Activated CD8-positive, alpha-beta T cell treated with anti-CD3 and anti-CD28 coated beads for 36 hours (primary cell): ENCODE measurements around the gene DEGS2. TPM values are rescaled to one million over a fixed set of nuclear protein-coding genes. Genes with fewer than 3 reads are reported as not detected.

ENCODE experiments used
- ATAC-seq: fragments of 200-7000 bp; cut with Tn5 transposase; one replicate; pipeline ENCODE4 v1.10.0; 2021; ENCODE audit warnings: mild to moderate bottlenecking, moderate library complexity
- CTCF ChIA-PET: fragments of 350-600 bp; sonication (Branson Sonifier 250); formaldehyde crosslinking; loops from one replicate; lab custom pipeline; 2021; ENCODE audit warnings: antibody characterized with exemption; lab: Charles Lee
- POLR2A ChIA-PET: fragments of 350-600 bp; sonication (Branson Sonifier 250); formaldehyde crosslinking; loops from one replicate; lab custom pipeline; 2021; ENCODE audit warnings: antibody characterized with exemption; lab: Charles Lee
- DNase-seq: peaks from one replicate; pipeline ENCODE4 v3.0.0-alpha.2; 2020
- H3K27ac Mint-ChIP-seq: one replicate; pipeline ENCODE4 v1.8.0; 2021; ENCODE audit warnings: mild to moderate bottlenecking, mixed read lengths
- H3K27me3 Mint-ChIP-seq: one replicate; pipeline ENCODE4 v1.8.0; 2021; ENCODE audit warnings: mixed read lengths
- H3K36me3 Mint-ChIP-seq: one replicate; pipeline ENCODE4 v1.8.0; 2021; ENCODE audit warnings: low read depth, mixed read lengths
- H3K4me1 Mint-ChIP-seq: one replicate; pipeline ENCODE4 v1.8.0; 2021; ENCODE audit warnings: low read depth, mixed read lengths
- H3K4me3 Mint-ChIP-seq: one replicate; pipeline ENCODE4 v1.8.0; 2021; ENCODE audit warnings: mild to moderate bottlenecking, moderate library complexity, mixed read lengths
- H3K9me3 Mint-ChIP-seq: one replicate; pipeline ENCODE4 v1.8.0; 2021; ENCODE audit warnings: mixed read lengths
- CTCF ChIP-seq: fragments of 200-600 bp; IDR thresholded peaks from one replicate; pipeline ENCODE4 v1.8.0; 2022; ENCODE audit warnings: antibody characterized with exemption, mild to moderate bottlenecking
- intact Hi-C: fragments of 100-400 bp; cut with micrococcal nuclease; formaldehyde crosslinking; loops from one replicate; pipeline ENCODE4 v1.10.0; 2022
- microRNA-seq: library from miRNA; unstranded; fragments of <30 nt; microRNA quantifications from one replicate; pipeline ENCODE4 v1.2.0, GENCODE V29; 2022; ENCODE audit warnings: borderline microRNAs expressed, borderline replicate concordance
- total RNA-seq, 2 experiments: library from RNA; stranded (reverse); gene quantifications; one replicate each; pipeline ENCODE4 v1.2.3, GENCODE V29; 2021

DEGS2 gene
- total RNA-seq, 2 experiments from 2014 or later: 2.6 to 3.1 TPM

DNA sequence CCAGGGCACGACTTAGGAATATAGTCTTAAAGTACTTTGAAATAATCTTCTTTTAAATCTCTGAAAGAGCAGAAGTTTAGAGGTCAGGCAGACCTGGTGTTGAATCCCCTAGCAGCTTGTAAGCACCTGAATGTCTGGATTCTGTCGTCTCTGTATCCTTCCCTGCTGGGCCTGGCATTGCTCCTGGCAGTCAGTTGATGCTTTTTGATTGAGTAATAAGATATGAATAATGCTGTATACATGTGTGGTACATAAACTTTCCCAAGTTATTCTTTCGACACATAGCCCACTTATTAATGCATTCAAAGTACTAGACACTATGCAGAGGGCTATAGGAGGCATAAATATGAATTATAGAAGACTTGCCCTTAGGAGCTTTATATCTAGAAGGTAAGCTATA lies 62.8 kb downstream of the DEGS2 start:
- H3K36me3 Mint-ChIP-seq: peaks cover 81% of the 10 kb centered on the region
- H3K9me3 Mint-ChIP-seq: no peaks in the 10 kb centered on the region
- DNase-seq (no peak), ATAC-seq (no peak)
- H3K4me1 Mint-ChIP-seq: peaks cover 86% of the 10 kb centered on the region
- H3K27me3 Mint-ChIP-seq: no peaks in the 10 kb centered on the region
- TF ChIP-seq CTCF: no peak
- H3K27ac Mint-ChIP-seq: peak overlapping the region; percentile 92
- POLR2A ChIA-PET: interaction anchor here (0.7 to 27.2 kb wide), 5 partner anchors 9 to 36 kb away, joined by 3 to 840 read pairs (median 3); partner anchors contain the start of gene EVL
- intact Hi-C loops: no loop called here
- no peak overlapping the region for H3K4me3 Mint-ChIP-seq
- CTCF ChIA-PET: interaction anchor here (0.9 to 29.8 kb wide), 6 partner anchors 9 to 115 kb away, joined by 3 to 913 read pairs (median 4); partner anchors contain the start of gene EVL

Small RNAs within 50 kb of the gene (microRNA-seq; reads per million reads assigned to microRNA genes)
- gene MIR151B (15.1 reads per million, percentile 41 among the genes with 10 or more reads in this experiment), gene MIR342 (10,470 reads per million, percentile 97 among the genes with 10 or more reads in this experiment)

Other genes starting within 250 kb of the DEGS2 start
- gene EVL, start 94.2 kb downstream of the DEGS2 start, total RNA-seq: 100 to 1,000 TPM; 340 to 351 TPM
- 100 to 1,000 TPM; 105 TPM for gene YY1, start 79.5 kb upstream of the DEGS2 start, total RNA-seq
- gene SLC25A29, start 146.8 kb upstream of the DEGS2 start, total RNA-seq: 10 to 100 TPM; 23.6 to 24.7 TPM
- gene SLC25A47, start 163.7 kb upstream of the DEGS2 start, total RNA-seq: not detected
- gene WDR25, start 216.8 kb upstream of the DEGS2 start, total RNA-seq: 1 to 10 TPM; 6.2 to 7.5 TPM